Measurements from ENCODE around the gene SMIM5.

SMIM5 gene

DNA sequence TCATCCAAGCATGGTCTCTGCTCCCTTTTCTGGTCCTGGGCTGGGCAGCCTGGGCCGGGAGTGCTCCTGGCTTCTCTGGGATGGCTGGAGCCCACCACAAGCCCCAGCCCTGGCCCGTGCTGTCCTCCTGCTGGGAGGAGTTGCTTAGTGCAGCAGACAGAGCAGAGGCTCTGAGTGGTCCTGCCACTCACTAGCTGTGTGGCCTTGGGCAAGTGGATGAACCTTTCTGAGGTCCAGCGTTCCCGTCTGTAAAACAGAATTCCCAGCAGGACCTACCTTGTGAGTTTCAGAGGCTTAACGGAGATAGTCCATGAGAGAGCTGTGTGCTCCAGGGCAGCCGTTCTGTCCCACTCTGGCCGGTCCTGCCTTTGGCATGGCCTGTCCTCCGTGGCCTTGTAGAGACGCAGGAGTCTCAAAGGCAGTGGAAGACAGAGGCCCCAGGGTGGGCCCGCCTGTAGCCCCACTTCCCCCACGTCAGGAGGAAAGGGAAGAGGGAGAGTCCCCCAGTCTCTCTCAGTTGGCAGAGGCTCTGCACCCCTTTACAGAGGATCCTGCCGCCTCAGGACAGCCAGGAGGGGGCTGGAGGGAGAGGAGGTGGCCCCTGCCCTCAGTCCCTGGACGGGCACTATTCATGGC is 37.8 kb upstream of the SMIM5 start:
- TF ChIP-seq, protein P1, sequence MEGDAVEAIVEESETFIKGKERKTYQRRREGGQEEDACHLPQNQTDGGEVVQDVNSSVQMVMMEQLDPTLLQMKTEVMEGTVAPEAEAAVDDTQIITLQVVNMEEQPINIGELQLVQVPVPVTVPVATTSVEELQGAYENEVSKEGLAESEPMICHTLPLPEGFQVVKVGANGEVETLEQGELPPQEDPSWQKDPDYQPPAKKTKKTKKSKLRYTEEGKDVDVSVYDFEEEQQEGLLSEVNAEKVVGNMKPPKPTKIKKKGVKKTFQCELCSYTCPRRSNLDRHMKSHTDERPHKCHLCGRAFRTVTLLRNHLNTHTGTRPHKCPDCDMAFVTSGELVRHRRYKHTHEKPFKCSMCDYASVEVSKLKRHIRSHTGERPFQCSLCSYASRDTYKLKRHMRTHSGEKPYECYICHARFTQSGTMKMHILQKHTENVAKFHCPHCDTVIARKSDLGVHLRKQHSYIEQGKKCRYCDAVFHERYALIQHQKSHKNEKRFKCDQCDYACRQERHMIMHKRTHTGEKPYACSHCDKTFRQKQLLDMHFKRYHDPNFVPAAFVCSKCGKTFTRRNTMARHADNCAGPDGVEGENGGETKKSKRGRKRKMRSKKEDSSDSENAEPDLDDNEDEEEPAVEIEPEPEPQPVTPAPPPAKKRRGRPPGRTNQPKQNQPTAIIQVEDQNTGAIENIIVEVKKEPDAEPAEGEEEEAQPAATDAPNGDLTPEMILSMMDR (conservative IDR thresholded peaks at IDR 0.05; ENCODE audit: control insufficient read depth, insufficient read depth, low read depth, low read length): no peak
- no peak for DNase-seq (ENCODE audit: low read depth)
- H3K4me3 ChIP-seq (ENCODE audit: control insufficient read depth, low read depth, low read length): no peak overlapping the region

DNA sequence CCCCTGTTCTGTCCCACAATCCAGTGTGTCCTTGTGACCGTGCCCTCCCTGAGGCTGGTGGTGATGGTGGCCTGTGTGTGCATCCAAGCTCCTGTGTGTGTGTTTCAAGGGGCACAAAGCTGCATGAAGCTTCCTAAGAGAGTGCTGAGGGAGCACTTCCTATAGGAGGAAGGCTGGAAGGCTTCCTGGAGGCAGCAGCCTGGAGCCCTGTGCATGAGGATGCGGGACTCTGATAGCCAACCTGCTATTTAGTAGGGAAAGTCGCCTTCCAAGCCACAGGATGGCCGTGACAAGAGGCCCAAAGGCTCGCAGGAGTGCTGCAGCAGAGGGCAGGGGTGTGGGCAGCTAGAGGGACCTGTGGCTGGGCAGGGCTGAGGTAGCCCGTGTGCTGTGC is 37.3 kb upstream of the SMIM5 start:
- no peak for DNase-seq (ENCODE audit: low read depth)
- H3K4me3 ChIP-seq (ENCODE audit: control insufficient read depth, low read depth, low read length): no peak overlapping the region
- TF ChIP-seq, protein P1 (conservative IDR thresholded peaks at IDR 0.05; ENCODE audit: control insufficient read depth, insufficient read depth, low read depth, low read length): no peak

DNA sequence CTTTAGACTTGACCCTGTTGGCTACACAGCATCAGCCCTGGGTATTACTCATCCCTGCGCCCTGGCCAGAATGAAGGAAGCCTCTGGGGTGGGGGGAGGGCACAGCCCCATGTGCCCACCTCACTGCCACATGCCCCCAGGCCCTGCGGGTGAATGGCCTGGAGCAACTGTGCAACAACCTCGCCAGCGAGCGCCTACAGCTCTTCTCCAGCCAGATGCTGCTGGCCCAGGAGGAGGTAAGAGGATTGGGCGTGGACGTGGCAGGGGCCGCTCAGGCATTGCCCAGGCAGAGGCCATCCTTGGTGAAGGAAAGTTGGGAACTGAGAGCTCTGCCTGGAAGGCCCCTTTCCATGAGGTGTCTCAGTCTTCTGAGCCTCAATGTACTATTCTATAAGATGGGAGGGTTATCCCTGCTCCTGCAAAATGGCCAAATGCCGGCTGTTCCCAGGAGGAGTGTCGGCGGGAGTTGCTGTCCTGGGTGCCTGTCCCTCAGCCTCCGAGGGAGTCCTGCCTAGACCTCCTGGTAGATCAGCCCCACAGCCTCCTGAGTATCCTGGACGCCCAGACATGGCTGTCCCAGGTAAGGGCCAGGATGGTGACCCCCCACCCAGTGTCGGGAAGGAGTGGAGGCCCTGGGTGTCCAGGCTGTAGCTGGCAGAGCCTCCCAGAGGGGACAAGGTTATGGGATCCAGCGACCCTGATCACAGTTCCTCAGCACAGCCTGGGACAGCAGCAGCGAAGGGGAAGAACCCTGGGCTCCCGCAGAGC is 36.7 kb upstream of the SMIM5 start:
- no peak for DNase-seq (ENCODE audit: low read depth)
- TF ChIP-seq, protein P1 (conservative IDR thresholded peaks at IDR 0.05; ENCODE audit: control insufficient read depth, insufficient read depth, low read depth, low read length): no peak
- no peak overlapping the region for H3K4me3 ChIP-seq (ENCODE audit: control insufficient read depth, low read depth, low read length)

DNA sequence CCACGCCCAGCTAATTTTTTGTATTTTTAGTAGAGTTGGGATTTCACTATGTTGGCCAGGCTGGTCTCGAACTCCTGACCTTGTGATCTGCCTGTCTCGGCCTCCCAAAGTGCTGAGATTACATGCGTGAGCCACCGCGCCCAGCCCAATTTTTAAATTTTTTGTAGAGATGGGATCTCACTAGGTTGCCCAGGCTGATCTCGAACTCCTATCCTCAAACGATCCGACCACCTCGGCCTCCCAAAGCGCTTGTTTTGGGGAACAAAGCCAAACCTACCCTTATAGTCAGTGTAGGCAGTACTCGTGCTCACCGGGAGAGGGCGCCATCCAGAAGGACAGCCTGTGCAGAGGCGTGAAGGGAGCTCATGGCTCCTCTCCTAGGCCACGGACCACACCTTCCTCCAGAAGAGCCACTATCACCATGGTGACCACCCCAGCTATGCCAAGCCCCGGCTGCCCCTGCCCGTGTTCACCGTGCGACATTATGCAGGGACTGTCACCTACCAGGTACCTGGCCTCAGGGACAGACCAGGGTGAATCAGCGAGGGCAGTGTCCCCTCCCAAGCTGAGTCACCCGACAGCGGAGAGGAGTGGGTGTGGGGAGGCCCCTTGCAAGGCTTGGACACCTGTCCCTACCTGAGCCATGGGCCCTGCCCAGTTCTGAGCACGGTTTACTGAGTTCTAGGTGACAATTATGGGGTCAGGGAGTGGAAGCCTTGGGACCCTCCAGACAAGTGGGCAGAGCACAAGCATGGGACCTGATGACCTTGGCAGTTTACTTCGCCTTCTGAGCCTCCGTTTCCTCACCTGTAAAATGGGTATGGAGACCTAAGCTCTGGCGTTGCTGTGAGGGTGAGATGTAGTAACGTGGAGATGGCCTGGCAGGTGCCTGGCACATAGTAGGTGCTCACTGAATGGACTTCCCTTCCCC is 31.9 kb upstream of the SMIM5 start:
- H3K4me3 ChIP-seq (ENCODE audit: control insufficient read depth, low read depth, low read length): no peak overlapping the region
- TF ChIP-seq, protein P1 (conservative IDR thresholded peaks at IDR 0.05; ENCODE audit: control insufficient read depth, insufficient read depth, low read depth, low read length): peak; percentile 72
- DNase-seq (ENCODE audit: low read depth): peak; percentile 29

DNA sequence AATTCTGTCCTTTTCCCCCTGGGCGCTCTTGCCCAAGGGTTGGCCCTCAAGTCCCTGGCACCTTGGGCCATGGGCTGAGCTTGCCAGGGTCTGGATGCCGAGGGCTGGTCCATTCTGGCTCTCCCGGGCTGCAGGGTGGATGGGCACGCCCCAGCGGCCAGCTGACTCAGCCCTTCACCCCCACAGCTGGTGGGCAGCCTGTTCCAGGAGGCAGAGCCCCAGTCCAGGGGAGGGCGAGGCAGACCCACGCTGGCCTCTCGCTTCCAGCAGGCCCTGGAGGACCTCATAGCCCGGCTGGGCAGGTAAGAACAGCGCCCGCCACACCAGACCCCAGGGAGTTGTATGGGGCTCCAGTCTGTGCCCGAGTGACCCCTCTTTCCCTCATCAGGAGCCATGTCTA is 30.6 kb upstream of the SMIM5 start:
- no peak overlapping the region for H3K4me3 ChIP-seq (ENCODE audit: control insufficient read depth, low read depth, low read length)
- no peak for DNase-seq (ENCODE audit: low read depth)
- TF ChIP-seq, protein P1 (conservative IDR thresholded peaks at IDR 0.05; ENCODE audit: control insufficient read depth, insufficient read depth, low read depth, low read length): no peak

DNA sequence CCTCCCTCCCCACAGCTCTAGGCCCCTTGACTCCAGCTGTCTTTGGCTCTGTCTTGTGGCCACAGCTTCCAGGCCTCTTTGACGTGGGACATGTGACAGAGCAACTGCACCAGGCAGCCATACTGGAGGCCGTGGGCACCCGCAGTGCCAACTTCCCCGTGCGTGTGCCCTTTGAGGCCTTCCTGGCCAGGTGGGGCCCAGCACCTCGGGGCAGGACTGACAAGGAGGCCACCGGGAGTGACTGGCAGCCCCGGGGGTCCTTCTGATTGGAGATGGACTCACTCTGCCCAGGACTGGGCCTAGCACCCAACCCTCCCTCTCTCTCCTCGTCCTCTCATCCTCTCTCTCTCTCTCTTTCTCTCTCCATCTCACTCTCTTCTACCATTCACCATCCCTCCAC is 30.1 kb upstream of the SMIM5 start:
- no peak for DNase-seq (ENCODE audit: low read depth)
- TF ChIP-seq, protein P1 (conservative IDR thresholded peaks at IDR 0.05; ENCODE audit: control insufficient read depth, insufficient read depth, low read depth, low read length): no peak
- H3K4me3 ChIP-seq (ENCODE audit: control insufficient read depth, low read depth, low read length): no peak overlapping the region

Data from fibroblast of mammary gland (primary cell).